SJCRH30 (cell line): ENCODE measurements around the gene MEPCE. TPM values are rescaled to one million over a fixed set of nuclear protein-coding genes. Genes with fewer than 3 reads are reported as not detected.

Experiments used
- DNase-seq, 2 experiments: peaks; one replicate each; pipeline ENCODE4 v3.0.0-alpha.2; 2015 to 2020
- H3K27ac ChIP-seq: fragments of 250-450 bp; sonication (Bioruptor Pico); 2 replicates; pipeline ENCODE4 v1.5.1; 2020; ENCODE audit warnings: mild to moderate bottlenecking, moderate library complexity
- H3K27me3 ChIP-seq: fragments of 250-450 bp; sonication (Bioruptor Pico); 2 replicates; pipeline ENCODE4 v1.5.1; 2020; ENCODE audit warnings: mild to moderate bottlenecking, moderate library complexity
- H3K36me3 ChIP-seq: fragments of 250-450 bp; sonication (Bioruptor Pico); 2 replicates; pipeline ENCODE4 v1.5.1; 2020; ENCODE audit warnings: mild to moderate bottlenecking, moderate library complexity
- H3K4me1 ChIP-seq: fragments of 250-450 bp; sonication (Bioruptor Pico); 2 replicates; pipeline ENCODE4 v1.5.1; 2020; ENCODE audit warnings: mild to moderate bottlenecking, moderate library complexity
- H3K4me3 ChIP-seq: fragments of 250-450 bp; sonication (Bioruptor Pico); 2 replicates; pipeline ENCODE4 v1.5.1; 2020; ENCODE audit warnings: mild to moderate bottlenecking, moderate library complexity
- H3K9me3 ChIP-seq: fragments of 250-450 bp; sonication (Bioruptor Pico); replicated peaks from 2 replicates; pipeline ENCODE4 v1.5.1; 2020; ENCODE audit warnings: mild to moderate bottlenecking, moderate library complexity
- total RNA-seq: library from RNA; depleted of rRNA; stranded (reverse); fragments of >200 nt; shearing (Covaris generic); gene quantifications from 2 replicates; pipeline ENCODE4 v1.2.3, GENCODE V29; 2014

The MEPCE gene
- total RNA-seq, 1 experiment from 2014 or later = 50.6 TPM

DNA sequence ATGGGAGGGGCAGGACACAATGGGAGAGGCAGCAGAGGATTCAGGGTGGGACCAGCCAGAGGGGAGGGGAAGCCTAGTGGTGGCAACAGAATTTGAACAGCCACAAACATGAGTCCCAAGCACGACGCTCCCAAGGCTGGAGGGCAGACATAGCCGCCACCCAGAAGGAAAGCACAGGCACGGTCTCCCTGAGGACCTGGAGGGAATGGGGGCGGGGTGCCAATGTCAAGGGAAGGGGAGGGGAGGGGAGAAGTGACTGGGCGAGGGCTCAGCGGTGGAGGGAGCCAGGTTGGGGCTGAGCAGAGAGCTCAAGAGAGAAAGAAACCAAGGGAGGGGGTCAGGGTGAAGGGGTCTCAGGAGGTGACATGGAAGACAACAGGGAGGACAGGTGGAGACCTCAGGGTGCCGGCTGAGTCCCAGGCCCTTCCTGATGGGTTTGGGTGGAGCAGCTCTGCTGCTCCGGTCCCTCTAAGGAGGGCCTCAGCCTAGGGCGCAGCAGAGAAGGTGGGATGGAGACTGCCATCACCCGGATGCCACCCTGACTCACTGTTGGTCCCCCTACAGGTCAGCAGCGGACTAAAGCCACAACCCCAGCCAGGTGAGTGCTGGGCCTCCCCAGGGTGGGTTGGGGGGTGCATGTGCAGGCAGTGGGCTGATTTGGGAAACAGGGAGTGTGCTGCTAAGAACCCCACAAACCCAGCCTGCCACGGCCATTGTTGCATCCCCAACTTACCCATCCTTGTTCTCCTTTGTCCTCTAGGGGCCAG lies 32.1 kb upstream of the MEPCE start:
- DNase-seq = no peak
- no peaks in the 10 kb centered on the region for H3K4me1 ChIP-seq
- H3K27ac ChIP-seq = no peak overlapping the region
- no peaks in the 10 kb centered on the region; the same call in 1 of the 2 replicates for H3K9me3 ChIP-seq
- H3K27me3 ChIP-seq = peaks cover 22% of the 10 kb centered on the region
- H3K4me3 ChIP-seq = no peak overlapping the region
- no peaks in the 10 kb centered on the region for H3K36me3 ChIP-seq

DNA sequence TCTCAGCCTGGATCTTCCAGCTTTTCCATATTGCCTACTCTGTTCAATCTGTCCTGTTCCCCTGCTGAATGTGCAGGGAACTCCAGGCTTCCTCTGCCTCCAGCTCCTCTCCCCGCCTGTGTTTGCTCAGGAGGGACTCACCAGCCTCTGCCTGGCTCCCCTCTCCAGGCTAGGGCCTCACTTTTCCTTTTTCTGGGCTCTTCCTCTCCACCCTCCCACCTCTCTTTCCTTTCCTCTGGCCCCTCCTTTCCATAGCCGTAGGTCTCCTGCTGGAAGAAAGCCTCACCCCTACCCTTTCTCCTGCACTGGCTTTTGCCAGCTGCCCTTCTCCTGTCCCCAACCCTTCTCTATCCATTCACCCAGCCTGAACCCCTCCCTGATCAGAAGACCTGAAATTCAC lies 31.4 kb upstream of the MEPCE start:
- Histone ChIP-seq H3K27me3 (peaks cover 22% of the 10 kb centered on the region), H3K4me3 (no peak overlapping the region), H3K27ac (no peak overlapping the region), H3K36me3 (no peaks in the 10 kb centered on the region), H3K4me1 (no peaks in the 10 kb centered on the region), H3K9me3 (no peaks in the 10 kb centered on the region)
- DNase-seq = no peak

GRCh38 chr7:100400041-100400440 lies 29.6 kb upstream of the MEPCE start:
- Histone ChIP-seq H3K27me3 (peaks cover 22% of the 10 kb centered on the region), H3K27ac (no peak overlapping the region), H3K4me1 (no peaks in the 10 kb centered on the region), H3K36me3 (no peaks in the 10 kb centered on the region), H3K9me3 (no peaks in the 10 kb centered on the region), H3K4me3 (no peak overlapping the region)
- DNase-seq = no peak

DNA sequence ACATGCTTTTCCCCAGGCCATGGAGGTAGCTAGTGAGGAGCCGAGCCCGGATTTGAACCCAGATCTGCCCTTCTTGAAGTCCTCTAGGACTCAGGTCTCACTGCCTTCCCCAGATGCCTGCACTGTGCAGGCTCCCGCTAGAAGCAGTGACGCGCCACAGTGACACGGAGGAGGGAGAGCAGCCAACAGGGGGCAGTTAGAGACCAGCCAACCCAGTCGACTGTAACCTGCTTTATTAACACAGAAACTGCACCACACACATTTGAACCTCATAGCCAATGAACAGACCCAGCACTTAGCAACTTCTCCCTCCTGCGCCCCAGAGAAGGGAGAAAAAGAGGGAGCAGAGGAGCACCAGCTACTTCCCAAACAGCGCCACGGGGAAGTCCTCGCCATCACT lies 29.0 kb upstream of the MEPCE start:
- Histone ChIP-seq H3K4me3 (no peak overlapping the region), H3K4me1 (no peaks in the 10 kb centered on the region), H3K27me3 (peaks cover 17% of the 10 kb centered on the region), H3K9me3 (no peaks in the 10 kb centered on the region), H3K36me3 (no peaks in the 10 kb centered on the region), H3K27ac (no peak overlapping the region)
- peak; percentile 14 to 39 for DNase-seq

DNA sequence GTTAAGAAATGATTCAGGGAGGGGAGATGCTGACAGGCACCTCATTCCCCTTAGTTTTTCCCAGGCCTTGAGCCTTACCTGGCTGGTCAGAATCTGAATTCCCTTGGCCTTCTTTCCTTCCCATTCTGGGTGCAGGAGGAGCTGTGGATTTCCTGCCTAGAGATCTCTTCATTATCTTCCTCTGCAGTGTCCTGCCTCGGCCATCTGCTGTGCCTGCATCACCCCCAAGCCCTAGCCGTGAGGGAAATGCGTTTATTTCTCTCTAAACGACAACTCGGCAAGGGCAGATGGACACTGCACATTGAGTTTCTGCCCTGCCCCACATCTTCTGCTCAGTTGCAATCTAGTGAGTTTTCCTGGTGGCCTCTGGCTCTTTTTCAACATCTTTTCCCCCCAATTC lies 27.8 kb upstream of the MEPCE start:
- H3K27me3 ChIP-seq = peaks cover 13% of the 10 kb centered on the region
- no peak overlapping the region for H3K27ac ChIP-seq
- H3K4me1 ChIP-seq = no peaks in the 10 kb centered on the region
- H3K36me3 ChIP-seq = no peaks in the 10 kb centered on the region
- H3K4me3 ChIP-seq = no peak overlapping the region
- H3K9me3 ChIP-seq = no peaks in the 10 kb centered on the region
- DNase-seq = no peak

DNA sequence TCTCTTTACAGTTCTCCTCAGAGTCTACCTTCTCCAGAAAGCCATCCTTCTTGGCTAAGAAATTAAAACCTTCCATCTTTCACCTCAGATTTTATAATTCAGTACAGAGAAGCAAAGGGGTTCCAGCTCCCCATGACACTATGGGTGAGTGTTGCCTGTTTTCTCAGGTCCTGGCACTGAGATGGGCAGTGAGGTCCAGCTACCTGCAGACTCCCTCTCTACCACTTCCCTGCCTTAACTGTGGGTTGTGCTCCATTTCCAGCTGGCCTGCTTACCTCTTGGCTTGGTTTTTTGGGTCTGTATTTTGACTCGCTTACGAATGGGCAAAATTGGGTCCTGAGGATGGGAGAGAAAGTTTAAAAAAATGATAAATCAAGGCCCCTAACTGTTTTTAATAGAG lies 27.4 kb upstream of the MEPCE start:
- no peaks in the 10 kb centered on the region for H3K4me1 ChIP-seq
- H3K27ac ChIP-seq = no peak overlapping the region
- H3K27me3 ChIP-seq = peaks cover 13% of the 10 kb centered on the region

GRCh38 chr7:100406767-100407166 lies 22.9 kb upstream of the MEPCE start:
- Histone ChIP-seq H3K27ac (no peak overlapping the region), H3K27me3 (peaks cover 3% of the 10 kb centered on the region; the same call in 1 of the 2 replicates), H3K9me3 (no peaks in the 10 kb centered on the region), H3K36me3 (no peaks in the 10 kb centered on the region), H3K4me3 (no peak overlapping the region), H3K4me1 (no peaks in the 10 kb centered on the region)
- DNase-seq = no peak

More for the DNA sequence above, 27.4 kb upstream of the MEPCE start:
- no peaks in the 10 kb centered on the region for H3K9me3 ChIP-seq
- no peaks in the 10 kb centered on the region for H3K36me3 ChIP-seq
- H3K4me3 ChIP-seq = no peak overlapping the region
- no peak for DNase-seq

DNA sequence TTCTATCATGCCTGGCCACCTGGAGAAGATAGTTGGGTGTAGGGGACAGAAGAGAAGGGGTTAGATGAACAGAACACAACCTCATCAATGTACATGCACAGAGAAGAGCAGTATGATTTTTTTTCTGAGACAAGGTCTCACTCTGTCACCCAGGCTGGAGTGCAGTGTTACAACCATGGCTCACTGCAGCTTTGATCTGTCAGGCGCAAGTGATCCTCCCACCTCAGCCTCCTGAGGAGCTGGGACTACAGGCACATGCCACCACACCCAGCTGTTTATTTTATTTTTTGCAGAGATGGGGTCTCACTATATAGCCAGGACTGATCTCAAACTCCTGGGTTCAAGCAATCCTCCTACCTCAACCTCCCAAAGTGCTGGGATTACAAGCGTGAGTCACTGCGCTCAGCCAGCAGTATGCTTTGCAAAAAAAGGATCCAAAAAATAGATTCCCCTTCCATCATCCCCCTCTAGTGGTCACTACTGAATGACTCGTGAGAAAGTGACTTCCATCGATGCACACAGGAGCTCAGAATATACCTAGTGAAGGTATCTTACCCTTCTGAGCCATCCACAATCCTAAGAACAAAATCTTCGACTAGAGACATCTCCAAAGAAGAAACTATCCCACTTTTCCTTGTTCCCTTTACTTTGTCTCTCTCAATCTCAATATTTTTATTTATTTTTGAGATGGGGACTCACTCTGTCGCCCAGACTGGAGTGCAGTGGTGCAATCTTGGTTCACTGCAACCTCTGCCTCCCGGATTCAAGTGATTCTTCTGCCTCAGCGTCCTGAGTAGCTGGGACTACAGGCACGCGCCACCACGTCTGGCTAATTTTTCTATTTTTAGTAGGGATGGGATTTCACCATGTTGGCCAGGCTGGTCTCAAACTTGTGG lies 22.1 kb upstream of the MEPCE start:
- H3K27me3 ChIP-seq = peaks cover 3% of the 10 kb centered on the region; the same call in 1 of the 2 replicates
- peak; percentile 47 to 78 for DNase-seq
- no peaks in the 10 kb centered on the region for H3K4me1 ChIP-seq

DNA sequence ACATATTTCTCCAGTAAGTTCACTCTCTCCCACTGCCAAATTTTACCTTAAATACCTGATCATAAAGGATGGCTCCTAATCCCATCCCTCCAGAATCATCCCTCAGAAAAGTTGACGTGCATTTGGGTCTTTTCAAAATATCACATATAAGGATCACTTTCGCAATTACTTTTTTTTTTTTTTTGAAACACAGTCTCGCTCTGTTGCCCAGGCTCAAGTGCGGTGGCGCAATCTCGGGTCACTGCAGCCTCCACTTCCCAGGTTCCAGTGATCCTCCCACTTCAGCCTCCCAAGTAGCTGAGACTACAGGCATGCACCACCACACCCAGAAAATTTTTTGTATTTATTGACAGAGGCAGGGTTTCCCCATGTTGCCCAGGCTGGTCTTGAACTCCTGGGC lies 18.5 kb upstream of the MEPCE start:
- H3K27ac ChIP-seq = no peak overlapping the region
- H3K36me3 ChIP-seq = no peaks in the 10 kb centered on the region
- no peak for DNase-seq
- no peaks in the 10 kb centered on the region; the same call in 1 of the 2 replicates for H3K27me3 ChIP-seq
- no peaks in the 10 kb centered on the region for H3K4me1 ChIP-seq
- H3K9me3 ChIP-seq = no peaks in the 10 kb centered on the region
- H3K4me3 ChIP-seq = no peak overlapping the region

More for the DNA sequence above, 22.1 kb upstream of the MEPCE start:
- H3K36me3 ChIP-seq = no peaks in the 10 kb centered on the region
- no peak overlapping the region for H3K27ac ChIP-seq
- no peaks in the 10 kb centered on the region for H3K9me3 ChIP-seq
- no peak overlapping the region for H3K4me3 ChIP-seq

GRCh38 chr7:100413346-100413745 lies 16.3 kb upstream of the MEPCE start:
- Histone ChIP-seq H3K27ac (no peak overlapping the region), H3K4me3 (no peak overlapping the region), H3K27me3 (no peaks in the 10 kb centered on the region; the same call in 1 of the 2 replicates), H3K9me3 (no peaks in the 10 kb centered on the region), H3K36me3 (no peaks in the 10 kb centered on the region), H3K4me1 (no peaks in the 10 kb centered on the region)
- no peak for DNase-seq

DNA sequence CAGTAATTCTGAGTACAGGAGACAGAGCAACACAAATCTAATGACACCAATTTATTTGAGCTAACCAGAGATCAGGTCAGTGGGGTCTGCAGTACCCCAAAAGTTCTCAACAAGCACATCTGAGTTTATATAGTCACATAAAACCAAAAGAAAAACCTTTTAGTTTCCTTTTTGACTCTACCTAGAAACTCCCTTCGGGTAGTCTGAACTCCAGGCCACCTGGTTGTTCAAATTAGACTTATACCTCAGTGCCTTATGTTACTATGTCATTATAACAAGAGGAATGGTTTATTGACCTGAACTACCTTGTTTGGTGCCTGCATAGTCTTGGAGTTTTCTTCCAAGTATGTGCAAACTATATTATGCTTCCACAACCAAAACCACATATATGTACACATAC lies 15.7 kb upstream of the MEPCE start:
- Histone ChIP-seq H3K4me3 (no peak overlapping the region), H3K27ac (no peak overlapping the region), H3K4me1 (no peaks in the 10 kb centered on the region), H3K36me3 (no peaks in the 10 kb centered on the region), H3K9me3 (no peaks in the 10 kb centered on the region), H3K27me3 (no peaks in the 10 kb centered on the region; the same call in 1 of the 2 replicates)
- no peak for DNase-seq

DNA sequence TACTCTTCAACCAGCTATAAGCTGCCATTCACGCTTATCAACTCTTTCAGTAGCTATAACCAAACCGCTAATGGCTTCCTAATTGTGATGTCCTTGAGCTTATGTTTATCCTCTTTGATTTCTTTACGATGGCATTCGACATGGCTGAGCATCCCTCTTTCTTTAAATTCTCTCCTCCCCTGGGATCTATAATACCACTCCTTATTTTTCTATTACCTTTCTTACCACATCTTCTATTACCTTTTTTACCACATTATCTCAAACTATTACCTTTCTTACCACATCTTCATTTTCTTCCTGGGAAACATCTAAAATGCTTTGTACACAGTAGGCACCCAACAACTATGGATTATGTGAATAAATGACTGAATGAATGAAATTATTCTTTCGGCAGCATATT lies 14.2 kb upstream of the MEPCE start:
- H3K4me3 ChIP-seq = no peak overlapping the region
- DNase-seq = no peak
- no peaks in the 10 kb centered on the region for H3K9me3 ChIP-seq
- H3K4me1 ChIP-seq = no peaks in the 10 kb centered on the region
- H3K36me3 ChIP-seq = no peaks in the 10 kb centered on the region
- no peak overlapping the region for H3K27ac ChIP-seq
- H3K27me3 ChIP-seq = no peaks in the 10 kb centered on the region; the same call in 1 of the 2 replicates

DNA sequence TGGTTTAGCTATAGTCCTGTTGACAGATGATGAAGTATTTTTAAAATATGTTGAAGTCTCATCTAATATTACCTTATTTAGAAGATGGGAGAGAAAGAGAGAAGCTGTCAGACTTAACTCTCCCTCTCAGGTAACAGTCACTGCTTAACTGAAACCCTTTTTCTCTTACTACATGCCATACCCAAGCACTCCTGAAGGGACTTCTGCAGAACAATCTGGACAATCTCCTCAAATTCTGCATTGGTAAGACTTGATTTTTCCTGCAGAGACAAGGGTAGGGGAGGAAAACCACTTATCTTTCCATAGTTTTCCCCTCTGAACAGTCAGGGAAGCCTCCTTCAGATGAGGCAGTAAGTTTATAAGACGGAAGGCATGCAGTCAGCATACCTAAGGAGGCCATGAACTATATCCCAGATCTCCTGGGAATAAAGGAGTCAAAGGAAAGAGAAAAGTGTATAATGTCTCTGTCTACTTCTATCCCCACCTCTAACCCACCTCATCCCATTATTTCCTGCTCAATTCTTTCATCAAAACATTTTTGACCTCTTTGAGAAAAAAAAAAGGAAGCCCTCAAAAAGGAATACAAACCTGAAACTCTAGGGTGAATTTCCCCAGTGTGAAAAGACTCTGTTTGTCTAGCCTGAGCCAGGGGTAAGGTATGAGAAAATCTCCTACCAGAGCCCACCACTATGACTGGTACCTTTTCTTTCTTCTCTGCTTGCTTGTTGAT lies 10.5 kb upstream of the MEPCE start:
- Histone ChIP-seq H3K27me3 (no peaks in the 10 kb centered on the region; the same call in 1 of the 2 replicates), H3K9me3 (no peaks in the 10 kb centered on the region), H3K4me1 (no peaks in the 10 kb centered on the region), H3K36me3 (no peaks in the 10 kb centered on the region), H3K4me3 (no peak overlapping the region), H3K27ac (no peak overlapping the region)
- no peak for DNase-seq

DNA sequence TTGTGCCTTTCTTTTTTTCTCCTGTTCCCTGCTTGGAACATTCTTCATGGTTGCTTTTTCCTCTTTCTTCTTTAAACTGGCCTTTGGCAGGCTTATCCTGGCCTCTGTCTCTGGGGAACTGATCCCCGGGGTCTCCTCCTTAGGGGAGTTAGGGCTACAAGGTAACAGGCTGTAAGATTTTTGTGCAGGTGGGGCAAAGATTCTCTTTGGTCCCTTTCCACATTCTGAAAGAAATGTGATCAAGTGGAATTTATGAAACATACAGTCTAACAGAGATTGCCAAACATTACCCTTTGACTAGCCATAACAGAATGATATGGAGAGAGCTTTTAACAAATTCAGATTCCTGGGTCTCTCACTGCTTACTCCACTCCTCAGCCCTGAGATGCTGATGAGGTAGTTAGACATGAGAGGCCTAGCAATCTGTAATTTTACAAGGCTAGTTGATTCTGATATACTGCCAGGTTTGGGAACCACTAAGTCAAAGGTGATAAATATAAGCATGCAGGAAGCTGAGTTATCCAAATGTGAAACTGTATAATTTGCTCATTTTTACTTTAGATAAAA lies 9.9 kb upstream of the MEPCE start:
- Histone ChIP-seq H3K27ac (no peak overlapping the region), H3K27me3 (no peaks in the 10 kb centered on the region; the same call in 1 of the 2 replicates), H3K4me1 (no peaks in the 10 kb centered on the region), H3K9me3 (no peaks in the 10 kb centered on the region), H3K4me3 (no peak overlapping the region), H3K36me3 (no peaks in the 10 kb centered on the region)
- no peak for DNase-seq
